K562 (cell line): Measurements from ENCODE around the gene TFF1. TPM values are rescaled to one million over a fixed set of nuclear protein-coding genes. Genes with fewer than 3 reads are reported as not detected.

Source experiments
- ATAC-seq: fragments of 200-7000 bp; cut with Tn5 transposase; 3 replicates; pipeline ENCODE4 v1.9.1; 2020; ENCODE audit warnings: moderate library complexity
- BruUV-seq: library from RNA; stranded (reverse); fragments of 400-500 nt; replicated peaks from 2 replicates; lab custom pipeline; 2021; lab: Mats Ljungman, UMichigan
- CTCF ChIA-PET: fragments of 300-600 bp; formaldehyde crosslinking; extraction: SDS; loops from one replicate; lab custom pipeline; 2021; ENCODE audit warnings: low intra/inter-chr PET ratio; lab: Yijun Ruan, JAX
- POLR2A ChIA-PET: fragments of 300-600, 350-650 bp; sonication (Branson Sonifier 250); formaldehyde crosslinking; extraction: SDS; loops from one replicate; lab custom pipeline; 2021; ENCODE audit warnings: antibody characterized with exemption, inconsistent platforms; lab: Yijun Ruan, JAX
- DNase-seq, 4 experiments: peaks; one replicate each; pipeline versions ENCODE4 v3.0.0 to v3.0.0-alpha.2; 2011 to 2018; ENCODE audit warnings: low spot score in 3 of 4, mixed read lengths in 3 of 4; ENCODE audit errors: extremely low read depth in 1 of 4
- FAIRE-seq: peaks from 2 replicates; lab custom pipeline; 2011; peaks lifted over from hg19 to GRCh38; lab: Jason Lieb, UNC
- H2AFZ ChIP-seq: 2 replicates; pipeline ENCODE4 v1.6.0; 2011; ENCODE audit warnings: low read depth, low read length, control low read depth, inconsistent platforms
- H3K27ac ChIP-seq: fragments of 200-600 bp; 3 replicates; pipeline ENCODE4 v1.8.0; 2011; ENCODE audit warnings: low read depth, mild to moderate bottlenecking, control low read depth, inconsistent platforms, low read length, moderate library complexity, mixed read lengths; ENCODE audit errors: extremely low read depth
- H3K27me3 ChIP-seq, 2 experiments: fragments of 300-600 bp in 1 of 2; 2 replicates in 1 of 2; 3 replicates in 1 of 2; pipeline versions ENCODE4 v1.6.0 to v1.8.0; 2011; ENCODE audit warnings: inconsistent platforms in 2 of 2, low read length in 2 of 2, mild to moderate bottlenecking in 1 of 2, mixed read lengths in 1 of 2, moderate library complexity in 1 of 2; ENCODE audit not compliant: control insufficient read depth in 2 of 2, insufficient read depth in 2 of 2
- H3K36me3 ChIP-seq: fragments of 300-600 bp; 3 replicates; pipeline ENCODE4 v1.8.0; 2011; ENCODE audit warnings: mild to moderate bottlenecking, low read length, inconsistent platforms; ENCODE audit not compliant: control insufficient read depth, insufficient read depth
- H3K4me1 ChIP-seq, 2 experiments: fragments of 200-600 bp in 1 of 2; replicated peaks in 1 of 2; 2 replicates in 1 of 2; 3 replicates in 1 of 2; pipeline versions ENCODE4 v1.5.1 to v1.8.0; 2011; ENCODE audit warnings: inconsistent platforms in 2 of 2, low read length in 2 of 2, mild to moderate bottlenecking in 1 of 2, mixed read lengths in 1 of 2, moderate library complexity in 1 of 2; ENCODE audit not compliant: control insufficient read depth in 2 of 2, insufficient read depth in 2 of 2
- H3K4me2 ChIP-seq: 2 replicates; pipeline ENCODE4 v1.6.1; 2011; ENCODE audit warnings: low read length, control low read depth, inconsistent platforms, mixed read lengths; ENCODE audit not compliant: insufficient read depth
- H3K4me3 ChIP-seq: fragments of 200-600 bp; sonication (generic), shearing (Covaris generic); 2 replicates; pipeline ENCODE4 v1.5.1; 2016; ENCODE audit warnings: control low read depth, inconsistent platforms
- H3K79me2 ChIP-seq: fragments of 200-600 bp; 3 replicates; pipeline ENCODE4 v1.8.0; 2011; ENCODE audit warnings: low read length, inconsistent platforms; ENCODE audit not compliant: control insufficient read depth, insufficient read depth
- H3K9ac ChIP-seq, 2 experiments: 2 replicates each; pipeline versions ENCODE4 v1.6.0 to v1.6.1; 2011; ENCODE audit warnings: low read depth in 2 of 2, low read length in 2 of 2, control low read depth in 1 of 2, inconsistent platforms in 1 of 2, mild to moderate bottlenecking in 1 of 2, mixed read lengths in 1 of 2; ENCODE audit not compliant: insufficient read depth in 1 of 2
- H3K9me1 ChIP-seq: one replicate; pipeline ENCODE4 v1.6.0; 2011; ENCODE audit warnings: inconsistent platforms, mild to moderate bottlenecking, low read length, moderate library complexity; ENCODE audit not compliant: control insufficient read depth, insufficient read depth
- H3K9me3 ChIP-seq: replicated peaks from 2 replicates; pipeline ENCODE4 v1.5.1; 2011; ENCODE audit warnings: low read depth, low read length, inconsistent platforms; ENCODE audit not compliant: control insufficient read depth, insufficient read depth
- H4K20me1 ChIP-seq: replicated peaks from 2 replicates; pipeline ENCODE4 v1.6.1; 2011; ENCODE audit warnings: low read length, inconsistent platforms, mixed read lengths; ENCODE audit not compliant: control insufficient read depth, insufficient read depth
- CBX8 ChIP-seq: fragments of 200-600 bp; sonication (generic); IDR thresholded peaks from 2 replicates; pipeline ENCODE4 v1.6.1; 2012; ENCODE audit warnings: borderline replicate concordance, mixed run types, low read depth, mild to moderate bottlenecking, moderate library complexity, mixed read lengths, low read length, control low read depth, inconsistent platforms; ENCODE audit not compliant: poor library complexity, severe bottlenecking; ENCODE audit errors: extremely low read depth
- ESRRA ChIP-seq: fragments of 450-650 bp; IDR thresholded peaks from 2 replicates; pipeline ENCODE4 v1.6.1; 2014; ENCODE audit warnings: low read depth, mild to moderate bottlenecking, moderate library complexity, borderline replicate concordance
- FOXJ3 ChIP-seq: sonication (generic); formaldehyde crosslinking; IDR thresholded peaks from 2 replicates; pipeline ENCODE4 v1.4.0; 2020; ENCODE audit warnings: mild to moderate bottlenecking, missing genetic modification reagents
- KAT7 ChIP-seq: sonication (generic); formaldehyde crosslinking; IDR thresholded peaks from 2 replicates; pipeline ENCODE4 v1.8.0; 2022; ENCODE audit warnings: missing genetic modification reagents, mild to moderate bottlenecking, borderline replicate concordance
- MYC ChIP-seq, 2 experiments: fragments of 250-450 bp in 1 of 2; sonication (Bioruptor Pico) in 1 of 2; IDR thresholded peaks; 2 replicates each; pipeline versions ENCODE4 v1.5.1 to v1.6.1; 2012 to 2021; ENCODE audit warnings: low read depth in 2 of 2, borderline replicate concordance in 1 of 2, improper control_type of control experiment in 1 of 2, low read length in 1 of 2, mild to moderate bottlenecking in 1 of 2, moderate library complexity in 1 of 2
- RBFOX2 ChIP-seq: fragments of 200-400 bp; formaldehyde crosslinking; IDR thresholded peaks from 2 replicates; pipeline ENCODE4 v1.6.1; 2017; ENCODE audit warnings: low read depth, mild to moderate bottlenecking, low read length, moderate library complexity
- STAG1 ChIP-seq: sonication (generic); formaldehyde crosslinking; IDR thresholded peaks from 2 replicates; pipeline ENCODE4 v1.5.0; 2020; ENCODE audit warnings: missing genetic modification reagents, borderline replicate concordance
- TAF7 ChIP-seq: fragments of 450-650 bp; IDR thresholded peaks from 2 replicates; pipeline ENCODE4 v1.6.1; 2016; ENCODE audit warnings: missing genetic modification characterization, missing compliant biosample characterization
- ZNF518B ChIP-seq: fragments of 250-450 bp; sonication (Bioruptor Pico); IDR thresholded peaks from 2 replicates; pipeline ENCODE4 v1.5.0; 2021; ENCODE audit warnings: mild to moderate bottlenecking, moderate library complexity
- WGBS: fragments of 100-300 bp; shearing (Covaris generic); methylation state at CpG from one replicate; pipeline ENCODE4 v1.1.6; 2016; ENCODE audit warnings: low coverage, mixed read lengths; ENCODE audit not compliant: insufficient coverage; ENCODE audit errors: missing lambda C conversion rate; 5-methylcytosine and 5-hydroxymethylcytosine counted together
- in situ Hi-C: fragments of 300-500 bp; cut with MboI; formaldehyde crosslinking; loops from 4 replicates; pipeline ENCODE4 v1.15.0; 2018; ENCODE audit warnings: inconsistent platforms, mixed read lengths
- intact Hi-C: fragments of 100-400 bp; cut with micrococcal nuclease; formaldehyde crosslinking; loops from 2 replicates; pipeline ENCODE4 v1.14.2; 2022
- polyA plus RNA-seq, 8 experiments: library from polyadenylated mRNA; depleted of rRNA in 4 of 8; stranded (reverse) in 5 of 8; unstranded in 3 of 8; fragments of >200 nt; fragmentation: Nextera tagmentation in 2 of 8; fragmentation: Illumina TruSeq in 1 of 8; extraction: Ambion mirVana in 2 of 8; extraction: Trizol in 1 of 8; gene quantifications; 2 replicates each; pipeline versions ENCODE4 v1.2.1 to v1.2.3, GENCODE V29; 2011 to 2014; ENCODE audit warnings: inconsistent platforms in 1 of 8, missing spikeins in 1 of 8
- total RNA-seq, 7 experiments: library from RNA; depleted of rRNA in 6 of 7; stranded (reverse); fragments of >200 nt in 6 of 7; fragmentation: Illumina TruSeq in 2 of 7; extraction: Trizol in 2 of 7; gene quantifications; 2 replicates each; pipeline versions ENCODE4 v1.2.1 to v1.2.3, GENCODE V29; 2011 to 2021; ENCODE audit warnings: low replicate concordance in 1 of 7

The TFF1 gene
- total and polyA plus RNA-seq, 9 of the 15 experiments (the other 6 are each of a cell fraction or from before 2014, with no cell fraction given), result 0.31 TPM; not detected in 8

- no peak overlapping the region for H3K4me3 ChIP-seq
- no TSS peak for BruUV-seq
- POLR2A ChIA-PET, result no interaction called here
- no peak overlapping the region for H3K4me2 ChIP-seq
- intact Hi-C loops (no loop called here), in situ Hi-C loops (no loop called here)
- no peaks in the 10 kb centered on the region for H3K9me3 ChIP-seq
- no peak for ATAC-seq
- CTCF ChIA-PET, result no interaction called here
- no peak overlapping the region for H2AFZ ChIP-seq
- H3K27me3 ChIP-seq, result peaks cover 48 to 70% of the 10 kb centered on the region in 2 experiments
- H3K36me3 ChIP-seq, result no peaks in the 10 kb centered on the region
- FAIRE-seq, result no peak
- no peak overlapping the region for H3K27ac ChIP-seq
- TF ChIP-seq ESRRA (peak; percentile 49; the same call in 1 of the 2 replicates), CBX8 (no peak)
- H3K9ac ChIP-seq, result no peak overlapping the region; a peak in 1 of 4 replicates
- WGBS, result 21% methylated on average over 8 of the region's 8 CpGs
- H4K20me1 ChIP-seq, result 0 out of 2 replicates have a peak, but pooled peaks cover 6% of the 10 kb centered on the region
- no peaks in the 10 kb centered on the region for H3K9me1 ChIP-seq
- H3K4me1 ChIP-seq, result no peaks in the 10 kb centered on the region
- no peak for DNase-seq
- no peaks in the 10 kb centered on the region for H3K79me2 ChIP-seq
Observed at GRCh38 chr21:42320791-42321190, 45.5 kb downstream of the TFF1 start.

GRCh38 chr21:42319851-42320572 is 46.3 kb downstream of the TFF1 start:
- Histone ChIP-seq H3K36me3 (no peaks in the 10 kb centered on the region), H3K27me3 (peaks cover 47 to 72% of the 10 kb centered on the region in 2 experiments), H3K4me1 (no peaks in the 10 kb centered on the region), H3K9me1 (no peaks in the 10 kb centered on the region), H3K27ac (no peak overlapping the region), H3K79me2 (no peaks in the 10 kb centered on the region), H2AFZ (no peak overlapping the region), H4K20me1 (0 out of 2 replicates have a peak, but pooled peaks cover 6% of the 10 kb centered on the region), H3K4me3 (no peak overlapping the region), H3K4me2 (no peak overlapping the region), H3K9ac (peak overlapping the region in 1 of 2 experiments; percentile 37; a peak in 1 of 4 replicates), H3K9me3 (no peaks in the 10 kb centered on the region)
- no peak for DNase-seq
- ChIA-PET CTCF (no interaction called here), POLR2A (interaction anchor here (0.8 kb wide), 1 partner anchor 10 kb away, joined by 3 read pairs; no protein-coding TSS in a partner anchor)
- intact Hi-C loops (no loop called here), in situ Hi-C loops (loop anchor here (10.0 kb wide), 1 partner anchor 125 kb away; no protein-coding TSS in a partner anchor)
- ATAC-seq, result peak; percentile 72
- no peak for FAIRE-seq
- WGBS, result 8% methylated on average over 17 of the region's 17 CpGs
- no TSS peak for BruUV-seq
- TF ChIP-seq RBFOX2, result peak; percentile 29; the same call in 1 of the 2 replicates
- TF ChIP-seq FOXJ3 (CRISPR knock-in tag), result no peak
- TF ChIP-seq STAG1 (CRISPR knock-in tag), result no peak
- no peak for TF ChIP-seq ZNF518B
- TF ChIP-seq KAT7, result no peak
- peak; percentile 88 for TF ChIP-seq MYC (IDR thresholded peaks at IDR 0.05; ENCODE audit: low read depth, low read length)
- no peak for TF ChIP-seq MYC (CRISPR knock-in tag; IDR thresholded peaks at IDR 0.05; ENCODE audit: borderline replicate concordance, low read depth)
- TF ChIP-seq TAF7, result no peak
